ENCODE results near the gene TMEM200A. TPM values are rescaled to one million over a fixed set of nuclear protein-coding genes. Genes with fewer than 3 reads are reported as not detected.

Gene TMEM200A
- polyA plus RNA-seq, 1 of the 3 experiments (the other 2 are of a cell fraction): 32.6 TPM

GRCh38 chr6:130423044-130423443 is 57.2 kb downstream of the TMEM200A start:
- no peak overlapping the region for H3K27ac ChIP-seq (ENCODE audit: low read depth in 2 of 2, low read length in 1 of 2)
- WGBS (ENCODE audit: low lambda C conversion rate): 57% methylated on average over 3 of the region's 3 CpGs
- H3K9ac ChIP-seq: no peak overlapping the region
- peaks cover 46% of the 10 kb centered on the region for H3F3A ChIP-seq (replicated peaks; ENCODE audit: insufficient read depth)
- no peaks in the 10 kb centered on the region for H3K9me3 ChIP-seq
- H3K4me2 ChIP-seq: no peak overlapping the region
- H3K4me1 ChIP-seq (ENCODE audit: control insufficient read depth in 1 of 2, insufficient read depth in 2 of 2, low read depth in 1 of 2, low read length in 1 of 2): peaks cover 2 to 20% of the 10 kb centered on the region in 2 experiments; a peak in 3 of 4 replicates
- no peaks in the 10 kb centered on the region for H3K9me2 ChIP-seq
- DNase-seq: no peak
- no peaks in the 10 kb centered on the region for H3K27me3 ChIP-seq (ENCODE audit: insufficient read depth)
- peaks cover 0 to 30% of the 10 kb centered on the region in 2 experiments for H3K36me3 ChIP-seq (replicated peaks in 1 of 2; ENCODE audit: control insufficient read depth in 1 of 2, insufficient read depth in 2 of 2, low read length in 1 of 2)
- ChIA-PET POLR2A (no interaction called here), CTCF (interaction anchor here (0.9 kb wide), 1 partner anchor 13 kb away, joined by 3 read pairs; no protein-coding TSS in a partner anchor)
- H2AFZ ChIP-seq (ENCODE audit: low read depth): no peak overlapping the region
- no peak overlapping the region for H3K4me3 ChIP-seq (ENCODE audit: low read depth in 2 of 2, low read length in 1 of 2)
- H3K79me2 ChIP-seq (ENCODE audit: insufficient read depth): peaks cover 73% of the 10 kb centered on the region
- H4K20me1 ChIP-seq (ENCODE audit: insufficient read depth): no peaks in the 10 kb centered on the region
- TF ChIP-seq REST (IDR thresholded peaks at IDR 0.05; ENCODE audit: low read depth, low read length): no peak
- no peak for TF ChIP-seq USF1 (IDR thresholded peaks at IDR 0.05; ENCODE audit: borderline replicate concordance, low read depth)
- no peak for TF ChIP-seq RCOR1 (IDR thresholded peaks at IDR 0.05; ENCODE audit: low read length)
- TF ChIP-seq MAX (IDR thresholded peaks at IDR 0.05; ENCODE audit: low read depth): no peak
- TF ChIP-seq CHD2 (IDR thresholded peaks at IDR 0.05; ENCODE audit: low read length, partially characterized antibody): no peak
- no peak for TF ChIP-seq GABPA (IDR thresholded peaks at IDR 0.05; ENCODE audit: low read depth)
- TF ChIP-seq TCF12 (IDR thresholded peaks at IDR 0.05): no peak
- TF ChIP-seq MXI1 (IDR thresholded peaks at IDR 0.05; ENCODE audit: low read depth, low read length): no peak
- no peak for TF ChIP-seq RFX5 (IDR thresholded peaks at IDR 0.05; ENCODE audit: low read length)
- TF ChIP-seq FOSL2 (IDR thresholded peaks at IDR 0.05; ENCODE audit: borderline replicate concordance, low read depth): no peak

- peak overlapping the region; percentile 28; the same call in 1 of the 2 replicates for H3K9ac ChIP-seq
- DNase-seq: no peak
- H3K9me2 ChIP-seq: no peaks in the 10 kb centered on the region
- H3K79me2 ChIP-seq (ENCODE audit: insufficient read depth): peaks cover 79% of the 10 kb centered on the region
- 0 out of 4 replicates have a peak overlapping the region, but pooled peaks of 1 of the 2 experiments have one; percentile 6 for H3K4me3 ChIP-seq (ENCODE audit: low read depth in 2 of 2, low read length in 1 of 2)
- peak overlapping the region in 1 of 2 experiments; percentile 82; a peak in 2 of 4 replicates for H3K27ac ChIP-seq (ENCODE audit: low read depth in 2 of 2, low read length in 1 of 2)
- peaks cover 41% of the 10 kb centered on the region for H3F3A ChIP-seq (replicated peaks; ENCODE audit: insufficient read depth)
- peaks cover 2 to 18% of the 10 kb centered on the region in 2 experiments; a peak in 3 of 4 replicates for H3K4me1 ChIP-seq (ENCODE audit: control insufficient read depth in 1 of 2, insufficient read depth in 2 of 2, low read depth in 1 of 2, low read length in 1 of 2)
- peak overlapping the region; percentile 61; the same call in 1 of the 2 replicates for H3K4me2 ChIP-seq
- ChIA-PET CTCF (interaction anchor here (1.3 kb wide), 1 partner anchor 10 kb away, joined by 3 read pairs; no protein-coding TSS in a partner anchor), POLR2A (no interaction called here)
- 55% methylated on average over 2 of the region's 2 CpGs for WGBS (ENCODE audit: low lambda C conversion rate)
- no peaks in the 10 kb centered on the region for H3K27me3 ChIP-seq (ENCODE audit: insufficient read depth)
- peaks cover 0 to 32% of the 10 kb centered on the region in 2 experiments for H3K36me3 ChIP-seq (replicated peaks in 1 of 2; ENCODE audit: control insufficient read depth in 1 of 2, insufficient read depth in 2 of 2, low read length in 1 of 2)
- no peaks in the 10 kb centered on the region for H4K20me1 ChIP-seq (ENCODE audit: insufficient read depth)
- no peaks in the 10 kb centered on the region for H3K9me3 ChIP-seq
- no peak for TF ChIP-seq NRF1 (IDR thresholded peaks at IDR 0.05; ENCODE audit: low read depth, low read length)
- no peak for TF ChIP-seq USF2 (IDR thresholded peaks at IDR 0.05; ENCODE audit: borderline replicate concordance, low read depth, low read length)
- TF ChIP-seq MAX (IDR thresholded peaks at IDR 0.05; ENCODE audit: low read depth): no peak
- TF ChIP-seq JUND (IDR thresholded peaks at IDR 0.05): no peak
- no peak for TF ChIP-seq TEAD4 (IDR thresholded peaks at IDR 0.05; ENCODE audit: borderline replicate concordance, insufficient read depth)
- no peak for TF ChIP-seq CTCF (IDR thresholded peaks at IDR 0.05)
- TF ChIP-seq TAF1 (IDR thresholded peaks at IDR 0.05; ENCODE audit: borderline replicate concordance, low read depth, low read length): no peak
- no peak for TF ChIP-seq NFIC (IDR thresholded peaks at IDR 0.05; ENCODE audit: borderline replicate concordance)
- TF ChIP-seq SMC3 (IDR thresholded peaks at IDR 0.05; ENCODE audit: low read depth, low read length): no peak
- TF ChIP-seq FOXM1 (IDR thresholded peaks at IDR 0.05; ENCODE audit: low read depth): no peak
- TF ChIP-seq GABPA (IDR thresholded peaks at IDR 0.05; ENCODE audit: low read depth): no peak
- no peak overlapping the region for H2AFZ ChIP-seq (ENCODE audit: low read depth)
Observed at GRCh38 chr6:130424710-130425109, 58.9 kb downstream of the TMEM200A start.
